B cell (primary cell): ENCODE results near the gene LILRB4.

Experiments
- CTCF ChIP-seq: fragments of 200-600 bp; IDR thresholded peaks from one replicate; pipeline ENCODE4 v1.8.0; 2022; ENCODE audit warnings: antibody characterized with exemption, mild to moderate bottlenecking
- EZH2 ChIP-seq: IDR thresholded peaks from 2 replicates; pipeline ENCODE4 v1.6.1; 2012; ENCODE audit warnings: borderline replicate concordance, low read depth, mild to moderate bottlenecking, moderate library complexity, low read length; ENCODE audit not compliant: insufficient read depth, poor library complexity, severe bottlenecking

GRCh38 chr19:54667217-54667616, 4.4 kb downstream of the LILRB4 start:
- no peak for TF ChIP-seq CTCF
- no peak for TF ChIP-seq EZH2
